Measurements from ENCODE around the gene MSRB3.

GRCh38 chr12:65449400-65449799 is 170.9 kb downstream of the MSRB3 start:
- peak; percentile 70 for TF ChIP-seq FOSL2 (IDR thresholded peaks at IDR 0.05; ENCODE audit: borderline replicate concordance, low read depth)
- no peak for TF ChIP-seq CTCF (IDR thresholded peaks at IDR 0.05)
- TF ChIP-seq EZH2phosphoT487 (IDR thresholded peaks at IDR 0.05; ENCODE audit: borderline replicate concordance, low read depth) = no peak
- no peak for TF ChIP-seq PBX3 (IDR thresholded peaks at IDR 0.05)
- no peak; the same call in 1 of the 2 replicates for TF ChIP-seq JUND (IDR thresholded peaks at IDR 0.05)
- TF ChIP-seq TCF12 (IDR thresholded peaks at IDR 0.05) = no peak; the same call in 1 of the 2 replicates
- TF ChIP-seq RFX5 (IDR thresholded peaks at IDR 0.05; ENCODE audit: low read length) = no peak
- no peak for TF ChIP-seq NRF1 (IDR thresholded peaks at IDR 0.05; ENCODE audit: low read depth, low read length)
- no peak for TF ChIP-seq MAX (IDR thresholded peaks at IDR 0.05; ENCODE audit: low read depth)
- no peak for TF ChIP-seq TAF1 (IDR thresholded peaks at IDR 0.05; ENCODE audit: borderline replicate concordance, low read depth, low read length)
- TF ChIP-seq YY1 (IDR thresholded peaks at IDR 0.05; ENCODE audit: low read depth) = no peak
- no peak for TF ChIP-seq ELF1 (IDR thresholded peaks at IDR 0.05)
- no peak for TF ChIP-seq CHD2 (IDR thresholded peaks at IDR 0.05; ENCODE audit: low read length, partially characterized antibody)
- no peak for TF ChIP-seq USF2 (IDR thresholded peaks at IDR 0.05; ENCODE audit: borderline replicate concordance, low read depth, low read length)
